Measurements from ENCODE around the gene PAGE3.

The PAGE3 gene

DNA sequence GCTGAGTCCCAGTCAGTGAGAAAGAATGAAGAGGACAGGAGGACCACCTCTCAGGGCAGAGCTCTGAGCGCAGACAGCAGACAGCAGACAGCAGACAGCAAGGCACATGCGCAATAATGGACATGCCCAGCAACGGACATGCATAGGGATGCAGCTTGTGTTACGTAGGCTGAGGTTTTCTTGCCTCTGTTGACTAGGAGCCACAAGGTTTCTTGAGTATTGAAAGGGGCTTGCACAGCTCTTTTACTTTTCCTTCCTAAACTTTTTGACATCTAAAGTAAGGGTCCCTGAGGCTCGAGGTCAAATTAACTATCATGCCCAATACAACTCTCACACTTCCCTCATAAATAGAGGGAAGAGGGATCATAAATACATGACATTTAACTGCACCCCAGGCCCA, at the start of gene PAGE3:
Gene PAGE3 (minus strand): TSS at position 101 of the 400 bp plus-strand sequence. CDS start 1,013 bp downstream, outside the sequence.
- DNase-seq (ENCODE audit: low read depth in 2 of 2): no peak

DNA sequence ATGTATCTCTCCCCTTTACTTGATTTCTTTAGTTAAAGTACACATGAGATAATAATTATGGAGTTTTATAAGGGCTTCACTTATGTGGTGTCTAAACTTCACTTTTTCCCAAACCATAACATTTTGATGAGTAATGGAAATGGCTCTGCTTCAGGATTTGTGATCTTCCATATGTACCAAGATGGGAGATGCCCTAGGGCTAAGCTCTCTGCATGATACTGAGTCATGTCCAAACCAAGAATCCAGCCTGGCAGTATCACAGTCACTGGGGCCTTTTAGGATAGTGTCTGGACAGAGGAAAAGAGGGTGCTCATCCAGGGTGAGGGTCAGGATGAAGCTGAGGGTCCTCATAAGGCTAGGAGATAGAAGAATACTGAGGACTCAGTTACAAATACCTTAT, 47.9 kb upstream of the PAGE3 start:
- no peak for DNase-seq (ENCODE audit: low read depth in 2 of 2)

- DNase-seq (ENCODE audit: low read depth in 2 of 2): no peak
These were observed 26.2 kb upstream of the PAGE3 start for GRCh38 chrX:55290963-55291362.

GRCh38 chrX:55279832-55280231, 15.1 kb upstream of the PAGE3 start:
- no peak for DNase-seq (ENCODE audit: low read depth in 2 of 2)

- DNase-seq (ENCODE audit: low read depth in 2 of 2): no peak
These were observed 3.9 kb downstream of the PAGE3 start for GRCh38 chrX:55260806-55261205.

DNA sequence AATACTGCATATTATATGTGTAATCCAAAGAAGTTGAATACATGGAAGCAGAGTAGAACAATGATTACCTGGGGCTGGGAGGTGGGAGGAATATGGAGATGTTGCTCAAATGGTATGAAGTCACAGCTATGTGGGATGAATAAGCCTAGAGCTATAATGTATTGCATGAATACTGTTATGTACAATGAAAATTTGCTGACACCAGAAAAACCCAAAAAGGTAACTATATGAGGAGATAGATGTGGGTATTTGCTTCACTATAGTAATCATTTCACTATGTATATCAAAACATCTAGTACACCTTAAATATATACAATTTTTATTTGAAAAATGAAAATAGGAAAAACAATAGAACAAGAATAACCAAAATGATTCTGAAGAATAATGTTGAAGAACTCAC, 11.2 kb downstream of the PAGE3 start:
- DNase-seq (ENCODE audit: low read depth in 2 of 2): no peak

DNA sequence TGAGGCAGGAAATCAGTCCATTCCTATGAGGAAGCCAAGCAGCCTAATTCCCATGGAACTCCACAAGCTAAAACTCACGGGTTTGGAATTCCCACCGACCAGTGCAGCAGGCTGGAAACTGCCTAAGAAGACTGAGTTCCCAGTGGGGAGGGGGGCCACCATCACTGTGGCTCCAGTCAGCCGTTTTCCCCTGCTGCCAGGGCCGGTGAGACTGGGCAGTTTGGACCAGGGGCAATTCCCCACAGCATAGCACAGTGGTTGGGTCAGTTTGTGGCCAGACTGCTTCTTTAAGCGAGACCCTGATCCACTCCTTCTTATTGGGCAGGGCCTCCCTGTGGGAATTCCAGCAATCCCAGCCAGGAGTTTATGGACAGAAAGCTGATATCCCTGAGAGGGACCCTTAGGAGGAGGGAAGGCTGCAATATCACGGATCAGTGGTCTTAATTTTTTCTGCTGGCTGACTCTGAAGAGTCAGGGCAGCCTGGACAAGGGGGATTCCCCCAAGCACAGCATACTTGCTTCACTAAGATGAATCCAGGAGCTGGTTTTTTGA, 23.9 kb downstream of the PAGE3 start:
- no peak for DNase-seq (ENCODE audit: low read depth in 2 of 2)

DNA sequence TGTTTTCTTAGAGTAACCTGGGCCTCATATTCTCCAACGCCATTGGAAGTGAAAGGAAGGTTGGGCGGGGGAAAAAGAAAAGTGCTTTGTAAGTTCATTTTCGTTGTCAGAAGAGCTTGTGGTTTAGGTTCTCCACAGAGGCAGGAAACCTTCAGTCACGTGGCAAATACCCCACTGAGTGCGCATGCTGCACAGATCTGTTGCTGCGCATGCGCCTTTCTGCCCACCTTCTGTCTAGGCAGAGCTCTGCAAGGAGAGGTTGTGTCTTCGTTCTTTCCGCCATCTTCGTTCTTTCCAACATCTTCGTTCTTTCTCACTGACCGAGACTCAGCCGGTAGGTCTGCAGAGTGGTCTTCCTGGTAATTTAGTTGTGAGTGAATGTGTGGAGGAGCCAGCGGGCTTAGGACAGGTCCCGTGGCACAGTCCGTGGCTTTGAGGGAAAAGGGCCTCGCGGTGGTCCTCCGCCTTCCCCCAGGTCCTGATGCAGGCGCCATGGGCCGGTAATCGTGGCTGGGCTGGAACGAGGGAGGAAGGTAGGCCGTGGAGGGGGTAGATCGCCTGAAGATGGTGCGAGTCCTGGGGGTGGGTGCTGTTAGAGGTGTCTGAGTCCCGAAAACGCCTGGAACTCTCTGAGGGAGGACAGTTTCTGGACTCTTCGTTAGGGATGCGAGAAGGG, 44.5 kb downstream of the PAGE3 start, which contains the start of gene PAGE5:
Gene PAGE5 (plus strand): TSS at position 228 of the 676 bp plus-strand sequence. CDS start 1,037 bp downstream, outside the sequence.
- no peak for DNase-seq (ENCODE audit: low read depth in 2 of 2)

GRCh38 chrX:55213381-55213780, 51.3 kb downstream of the PAGE3 start:
- DNase-seq (ENCODE audit: low read depth in 2 of 2): no peak

- no peak for DNase-seq (ENCODE audit: low read depth in 2 of 2)
These were observed 53.6 kb downstream of the PAGE3 start for GRCh38 chrX:55210931-55211677.
